ENCODE measurements around the gene MCF2L2.

DNA sequence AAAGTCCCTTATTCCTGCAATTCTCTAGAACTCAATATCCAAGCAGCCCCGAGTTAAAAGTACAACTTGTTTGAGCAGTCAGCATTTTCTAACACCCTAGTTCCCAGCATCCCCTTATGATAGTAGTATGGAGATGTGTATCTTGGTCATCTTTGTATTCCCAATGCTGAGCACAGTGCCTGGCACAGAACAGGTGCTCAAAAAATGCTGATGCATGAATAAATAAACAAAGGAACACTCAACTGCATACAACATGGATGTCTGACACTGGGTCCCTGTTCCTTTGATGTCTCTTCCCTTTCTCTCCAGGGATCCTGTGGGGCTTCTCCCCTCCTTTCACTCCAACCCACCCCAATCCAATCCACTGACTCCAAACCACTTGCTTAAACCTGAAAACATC lies 199.2 kb downstream of the MCF2L2 start:
- TF ChIP-seq, protein P1, sequence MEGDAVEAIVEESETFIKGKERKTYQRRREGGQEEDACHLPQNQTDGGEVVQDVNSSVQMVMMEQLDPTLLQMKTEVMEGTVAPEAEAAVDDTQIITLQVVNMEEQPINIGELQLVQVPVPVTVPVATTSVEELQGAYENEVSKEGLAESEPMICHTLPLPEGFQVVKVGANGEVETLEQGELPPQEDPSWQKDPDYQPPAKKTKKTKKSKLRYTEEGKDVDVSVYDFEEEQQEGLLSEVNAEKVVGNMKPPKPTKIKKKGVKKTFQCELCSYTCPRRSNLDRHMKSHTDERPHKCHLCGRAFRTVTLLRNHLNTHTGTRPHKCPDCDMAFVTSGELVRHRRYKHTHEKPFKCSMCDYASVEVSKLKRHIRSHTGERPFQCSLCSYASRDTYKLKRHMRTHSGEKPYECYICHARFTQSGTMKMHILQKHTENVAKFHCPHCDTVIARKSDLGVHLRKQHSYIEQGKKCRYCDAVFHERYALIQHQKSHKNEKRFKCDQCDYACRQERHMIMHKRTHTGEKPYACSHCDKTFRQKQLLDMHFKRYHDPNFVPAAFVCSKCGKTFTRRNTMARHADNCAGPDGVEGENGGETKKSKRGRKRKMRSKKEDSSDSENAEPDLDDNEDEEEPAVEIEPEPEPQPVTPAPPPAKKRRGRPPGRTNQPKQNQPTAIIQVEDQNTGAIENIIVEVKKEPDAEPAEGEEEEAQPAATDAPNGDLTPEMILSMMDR (IDR thresholded peaks at IDR 0.05), result no peak
- TF ChIP-seq POLR2A (IDR thresholded peaks at IDR 0.05) (no peak), POLR2AphosphoS5 (IDR thresholded peaks at IDR 0.05; ENCODE audit: insufficient read depth in 1 of 2, low read depth in 1 of 2) (no peak)

Measured in vagina (tissue), 2 donors.